Rectal smooth muscle tissue (tissue), 1 donor: ENCODE measurements around the gene DENR.

Experiments used
- H3K27ac ChIP-seq: one replicate; pipeline ENCODE4 v1.7.0; 2013; ENCODE audit warnings: low read depth, low read length, inconsistent platforms
- H3K27me3 ChIP-seq: one replicate; pipeline ENCODE4 v1.7.0; 2013; ENCODE audit warnings: low read length; ENCODE audit not compliant: control insufficient read depth, insufficient read depth
- H3K36me3 ChIP-seq: one replicate; pipeline ENCODE4 v1.7.0; 2013; ENCODE audit warnings: low read length; ENCODE audit not compliant: control insufficient read depth, insufficient read depth
- H3K4me1 ChIP-seq: one replicate; pipeline ENCODE4 v1.7.0; 2013; ENCODE audit warnings: low read length; ENCODE audit not compliant: control insufficient read depth, insufficient read depth
- H3K4me3 ChIP-seq: one replicate; pipeline ENCODE4 v1.7.0; 2013; ENCODE audit warnings: low read length
- H3K9ac ChIP-seq: one replicate; pipeline ENCODE4 v1.7.0; 2013; ENCODE audit warnings: low read length

The DENR gene

DNA sequence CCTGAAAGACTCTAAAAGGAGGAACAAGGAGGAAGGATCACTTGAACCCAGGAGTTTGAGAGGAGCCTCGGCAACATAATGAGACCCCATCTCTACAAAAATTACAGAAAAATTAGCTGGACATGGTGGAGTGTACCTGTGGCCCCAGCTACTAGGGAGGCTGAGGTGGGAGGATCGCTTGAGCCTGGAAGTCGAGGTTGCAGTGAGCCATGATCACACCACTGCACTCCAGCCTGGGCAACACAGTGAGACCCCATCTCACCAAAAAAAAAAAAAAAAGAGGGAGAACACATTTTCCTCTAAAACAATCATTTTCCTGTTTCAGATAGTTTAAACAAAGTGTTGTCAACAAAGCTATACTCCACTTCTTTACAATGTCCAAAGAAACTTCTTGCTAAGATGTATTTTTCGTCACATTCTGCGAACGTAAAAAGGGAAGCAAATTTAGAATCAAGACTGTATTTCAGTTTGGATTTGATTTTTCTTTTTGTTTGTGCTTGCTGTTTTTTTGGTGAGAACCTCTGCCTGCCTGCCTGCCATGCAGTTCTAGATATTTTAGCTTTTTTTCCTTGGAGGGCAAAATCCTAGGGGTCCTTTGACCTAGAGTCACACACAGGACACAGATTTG is 27.1 kb upstream of the DENR start:
- Histone ChIP-seq H3K4me1 (no peaks in the 10 kb centered on the region), H3K27me3 (no peaks in the 10 kb centered on the region), H3K9ac (no peak overlapping the region), H3K36me3 (no peaks in the 10 kb centered on the region), H3K4me3 (no peak overlapping the region), H3K27ac (no peak overlapping the region)

DNA sequence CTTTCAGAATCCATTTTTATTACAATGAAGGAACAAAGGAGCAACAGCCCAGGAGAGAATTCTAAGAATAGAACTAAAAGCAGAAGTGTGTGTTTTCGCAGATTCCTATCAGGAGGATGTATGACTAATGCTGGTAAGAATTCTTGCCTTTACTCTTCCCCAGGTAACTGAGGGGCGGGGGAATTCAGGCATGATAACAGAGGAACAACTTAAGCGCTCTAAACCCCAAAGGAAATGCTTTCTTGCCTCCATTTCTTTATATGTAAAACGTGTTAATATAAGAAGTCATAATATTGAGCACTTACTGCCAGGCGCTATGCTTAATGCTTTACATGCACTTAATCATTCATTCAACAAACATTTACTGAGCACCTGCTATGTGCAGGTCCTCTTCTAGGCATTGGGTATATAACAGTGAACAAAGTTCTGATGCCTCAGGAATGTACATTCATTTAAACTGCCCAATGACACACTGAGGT is 26.5 kb upstream of the DENR start:
- H3K4me3 ChIP-seq: no peak overlapping the region
- no peak overlapping the region for H3K27ac ChIP-seq
- no peaks in the 10 kb centered on the region for H3K36me3 ChIP-seq
- no peaks in the 10 kb centered on the region for H3K27me3 ChIP-seq
- no peaks in the 10 kb centered on the region for H3K4me1 ChIP-seq
- no peak overlapping the region for H3K9ac ChIP-seq

DNA sequence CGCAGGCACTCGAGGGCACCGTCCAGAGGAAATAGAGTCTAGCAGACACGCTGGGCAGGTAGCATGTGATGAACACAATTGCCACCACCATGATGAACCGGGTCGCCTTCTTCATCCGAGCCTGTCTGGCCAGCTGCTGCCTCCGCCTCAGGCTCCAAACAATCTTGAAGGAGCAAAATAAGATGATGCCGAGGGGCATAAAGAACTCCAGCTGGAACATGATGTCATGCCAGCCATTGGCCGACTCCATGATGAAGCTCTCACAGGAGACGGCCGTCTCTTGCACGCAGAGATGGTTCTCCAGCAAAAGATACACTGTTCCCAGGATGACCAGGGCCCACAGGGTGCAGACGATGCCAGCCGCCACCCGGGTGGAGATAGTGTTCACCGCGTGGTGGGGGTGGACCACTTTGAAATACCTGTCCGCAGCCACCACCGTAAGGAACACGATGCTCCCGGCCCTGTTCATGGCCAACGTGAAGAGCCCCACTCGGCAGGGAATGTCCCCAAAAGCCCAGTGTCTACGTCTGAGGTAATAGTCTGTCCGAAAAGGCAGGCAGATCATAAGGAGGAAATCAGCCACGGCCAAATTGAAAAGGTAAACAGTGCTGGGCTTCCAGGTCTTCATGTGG is 22.9 kb upstream of the DENR start:
- Histone ChIP-seq H3K27ac (no peak overlapping the region), H3K27me3 (no peaks in the 10 kb centered on the region), H3K9ac (no peak overlapping the region), H3K4me1 (no peaks in the 10 kb centered on the region), H3K4me3 (no peak overlapping the region), H3K36me3 (no peaks in the 10 kb centered on the region)

DNA sequence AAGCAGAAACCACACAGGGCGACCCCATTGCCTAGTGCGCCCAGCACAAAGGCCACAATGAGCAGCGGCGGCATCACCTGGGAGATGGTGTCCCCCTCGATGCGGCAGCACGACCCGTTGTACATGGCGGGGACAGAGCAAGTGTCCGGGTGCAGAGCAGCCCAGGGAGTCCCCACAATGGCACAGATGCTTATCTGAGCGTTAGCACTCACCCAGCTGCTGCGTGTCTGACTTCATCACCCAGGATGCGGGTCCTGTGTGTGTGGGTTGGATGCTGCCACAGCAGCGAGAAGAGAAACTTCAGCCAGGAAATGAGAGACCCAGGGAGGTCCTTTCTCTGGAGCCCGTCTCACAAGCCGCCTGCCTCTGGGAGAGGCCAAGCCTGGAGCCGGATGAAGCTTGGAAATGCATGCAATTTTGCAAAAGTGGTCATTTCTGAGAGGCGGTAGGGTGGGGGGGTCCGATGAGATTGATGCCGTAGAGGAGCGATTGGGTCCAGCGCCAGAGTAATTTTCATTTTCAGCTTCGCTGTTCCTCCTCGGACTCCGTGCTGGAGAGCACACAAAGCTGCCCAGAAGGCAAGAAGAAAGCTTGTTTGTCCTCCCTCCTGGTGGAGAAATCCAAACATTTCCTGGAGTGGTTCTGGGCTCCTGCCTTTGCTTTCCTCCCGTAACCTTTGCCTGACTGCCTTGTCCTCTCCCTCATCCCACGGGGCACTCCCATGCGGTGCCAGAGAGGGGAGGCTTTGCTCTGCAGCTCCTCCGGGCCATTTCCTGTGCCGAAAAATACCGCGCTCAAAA is 22.2 kb upstream of the DENR start, which contains the start of gene HCAR1:
TSS of gene HCAR1 (minus strand) at position 630 of the 800 bp plus-strand sequence. CDS start at position 125, 505 bp downstream.
- H3K27me3 ChIP-seq: no peaks in the 10 kb centered on the region
- H3K4me1 ChIP-seq: no peaks in the 10 kb centered on the region
- no peak within 1 kb of the TSS for H3K9ac ChIP-seq
- no peak within 1 kb of the TSS for H3K27ac ChIP-seq
- H3K4me3 ChIP-seq: no peak within 1 kb of the TSS
- H3K36me3 ChIP-seq: no peaks in the 10 kb centered on the region

DNA sequence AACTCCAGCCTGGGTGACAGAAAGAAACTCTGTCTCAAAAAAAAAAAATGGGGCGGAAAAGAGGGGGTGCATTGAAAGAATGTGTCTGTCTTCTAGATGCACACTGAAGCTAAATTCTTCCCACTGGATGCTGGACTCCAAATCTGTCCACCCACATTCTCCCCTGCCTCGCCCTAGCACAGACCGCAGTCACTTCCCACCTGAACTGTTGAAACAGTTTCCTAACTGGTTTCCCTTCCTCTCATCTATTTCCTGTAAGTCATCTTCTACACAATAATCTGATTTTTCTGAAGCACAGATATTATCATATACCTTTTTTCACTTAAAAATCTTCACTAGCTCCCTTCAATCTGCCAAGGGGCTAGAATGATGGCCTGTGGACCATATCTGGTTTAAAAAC is 20.5 kb upstream of the DENR start:
- Histone ChIP-seq H3K4me3 (no peak overlapping the region), H3K27ac (no peak overlapping the region), H3K27me3 (no peaks in the 10 kb centered on the region)

DNA sequence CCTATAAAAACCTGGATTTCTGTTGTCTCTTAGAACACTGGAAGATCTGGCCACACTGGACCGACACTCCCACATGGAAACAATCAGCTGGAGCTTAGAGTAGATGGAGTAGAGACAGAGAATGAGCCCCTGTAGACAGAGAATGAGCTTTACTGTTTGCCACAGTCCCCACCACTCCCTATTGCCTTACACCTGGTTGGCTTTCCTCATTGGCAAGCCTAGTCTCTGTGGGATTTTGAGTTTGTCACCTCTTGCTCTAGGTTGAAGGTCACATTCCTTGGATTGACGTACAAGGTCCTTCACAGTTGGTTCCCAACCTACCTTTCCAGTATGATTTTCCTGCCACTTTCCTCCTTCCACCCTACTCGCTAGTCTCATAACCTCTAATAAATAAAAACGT is 20.0 kb upstream of the DENR start:
- no peaks in the 10 kb centered on the region for H3K4me1 ChIP-seq
- no peaks in the 10 kb centered on the region for H3K27me3 ChIP-seq
- H3K9ac ChIP-seq: no peak overlapping the region
- H3K36me3 ChIP-seq: no peaks in the 10 kb centered on the region
- H3K27ac ChIP-seq: no peak overlapping the region
- no peak overlapping the region for H3K4me3 ChIP-seq

More for the DNA sequence above, 20.5 kb upstream of the DENR start:
- no peaks in the 10 kb centered on the region for H3K4me1 ChIP-seq
- no peak overlapping the region for H3K9ac ChIP-seq
- no peaks in the 10 kb centered on the region for H3K36me3 ChIP-seq

DNA sequence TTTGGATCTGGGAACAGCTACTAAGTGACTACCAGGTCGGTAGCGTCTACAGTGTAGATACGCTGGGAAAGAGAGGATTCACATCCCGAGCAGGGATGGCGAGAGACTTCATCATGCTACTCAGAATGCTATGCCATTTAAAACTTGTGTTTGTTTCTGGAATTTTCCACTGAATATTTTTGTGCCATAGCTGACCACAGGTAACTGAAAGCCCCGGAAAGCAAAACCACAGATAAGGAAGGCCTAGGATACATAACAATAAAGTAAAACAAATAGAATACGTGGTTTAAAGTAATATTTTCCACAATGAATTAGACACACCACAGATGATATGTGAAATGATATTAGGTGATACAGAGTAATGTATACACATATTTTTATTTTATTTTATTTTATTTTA is 14.1 kb upstream of the DENR start:
- no peaks in the 10 kb centered on the region for H3K4me1 ChIP-seq
- H3K9ac ChIP-seq: no peak overlapping the region
- no peaks in the 10 kb centered on the region for H3K27me3 ChIP-seq
- no peak overlapping the region for H3K27ac ChIP-seq
- no peak overlapping the region for H3K4me3 ChIP-seq
- H3K36me3 ChIP-seq: no peaks in the 10 kb centered on the region

DNA sequence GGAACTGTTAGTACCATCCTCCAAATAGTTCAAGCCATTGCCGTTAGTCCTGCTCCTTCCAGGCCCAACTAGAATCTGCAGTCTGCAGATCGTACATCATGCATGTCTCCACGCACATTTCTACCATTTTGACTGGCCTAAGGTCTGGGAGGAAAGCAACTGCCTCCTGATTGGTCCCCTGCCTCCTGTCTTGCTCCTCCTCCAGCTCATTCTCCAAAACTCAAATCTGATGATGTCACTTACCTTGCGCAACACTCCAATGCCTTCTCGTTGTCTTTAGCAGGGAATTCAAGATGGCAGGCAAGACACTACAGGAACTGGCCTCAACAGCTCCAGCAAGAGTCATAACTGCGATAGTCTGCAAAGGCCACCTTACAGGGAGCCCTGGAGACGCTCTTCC is 12.3 kb upstream of the DENR start:
- no peaks in the 10 kb centered on the region for H3K4me1 ChIP-seq
- H3K9ac ChIP-seq: no peak overlapping the region
- no peak overlapping the region for H3K4me3 ChIP-seq
- no peaks in the 10 kb centered on the region for H3K27me3 ChIP-seq
- H3K27ac ChIP-seq: no peak overlapping the region
- H3K36me3 ChIP-seq: no peaks in the 10 kb centered on the region

DNA sequence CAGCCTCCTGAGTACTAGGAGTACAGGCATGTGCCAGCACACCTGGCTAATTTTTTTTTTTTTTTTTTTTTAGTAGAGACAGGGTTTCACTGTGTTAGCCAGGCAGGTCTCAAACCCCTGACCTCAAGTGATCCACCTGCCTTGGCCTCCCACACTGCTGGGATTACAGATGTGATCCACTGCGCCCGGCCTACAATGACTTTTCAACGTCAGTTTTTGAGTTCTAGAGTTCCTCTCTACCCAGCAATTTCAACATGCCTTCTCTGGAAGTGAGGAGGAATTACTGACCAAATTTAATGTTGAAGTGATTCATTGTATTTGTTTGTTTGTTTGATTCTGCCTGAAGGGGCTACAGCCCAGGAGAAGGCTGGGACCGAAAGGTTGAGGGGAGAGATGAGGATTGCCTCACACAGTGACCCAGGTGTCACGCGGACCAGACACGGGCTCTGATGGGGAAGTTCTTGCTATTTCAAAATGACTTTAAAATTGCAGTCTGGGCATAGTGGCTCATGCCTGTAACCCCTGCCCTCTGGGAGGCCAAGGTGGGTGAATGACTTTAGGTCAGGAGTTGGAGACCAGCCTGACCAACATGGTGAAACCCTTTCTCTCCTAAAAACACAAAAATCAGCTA is 8.6 kb upstream of the DENR start:
- Histone ChIP-seq H3K36me3 (no peaks in the 10 kb centered on the region), H3K27ac (no peak overlapping the region), H3K4me1 (no peaks in the 10 kb centered on the region), H3K4me3 (no peak overlapping the region), H3K9ac (no peak overlapping the region), H3K27me3 (no peaks in the 10 kb centered on the region)

DNA sequence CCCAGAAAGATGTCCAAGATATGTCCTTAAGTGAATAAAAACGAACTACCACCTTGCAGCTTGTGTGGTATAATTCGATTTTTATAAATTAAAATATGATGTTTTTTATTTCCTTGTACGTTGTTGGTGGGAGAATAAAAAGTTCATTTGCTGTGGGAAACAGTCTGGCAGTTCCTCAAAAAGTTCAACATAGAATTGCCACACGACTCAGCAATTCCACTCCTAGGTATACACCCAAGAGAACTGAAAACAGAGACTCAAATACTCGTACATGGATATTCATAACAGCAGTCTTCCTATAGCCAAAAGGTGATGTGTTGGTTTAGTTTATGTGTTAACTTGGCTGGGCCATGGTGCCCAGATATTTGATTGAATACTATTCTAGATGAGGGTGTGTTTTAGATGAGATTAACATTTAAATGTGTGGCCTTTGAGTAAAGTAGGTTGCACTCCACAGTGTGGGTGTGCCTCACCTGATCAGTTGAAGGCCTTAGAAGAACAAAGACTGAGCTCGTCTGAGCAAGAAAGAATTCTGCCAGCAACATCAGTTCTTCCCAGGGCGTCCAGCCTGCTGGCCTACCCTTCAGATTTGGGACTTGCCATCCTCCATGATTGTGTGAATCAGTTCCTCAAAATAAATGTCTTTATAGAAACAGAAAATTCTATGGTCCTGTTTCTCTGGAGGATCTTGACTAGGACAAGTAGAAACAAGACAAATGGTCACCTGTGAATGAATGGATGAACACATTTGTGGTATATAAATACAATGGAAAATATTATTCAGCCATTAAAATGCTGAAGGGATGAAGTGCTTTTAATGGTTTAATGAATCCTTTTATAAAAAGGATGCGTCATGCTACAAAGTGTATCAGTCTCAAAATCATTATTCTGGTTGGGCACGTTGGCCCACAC is 5.1 kb upstream of the DENR start:
- Histone ChIP-seq H3K27me3 (no peaks in the 10 kb centered on the region), H3K36me3 (no peaks in the 10 kb centered on the region), H3K9ac (no peak overlapping the region), H3K4me3 (no peak overlapping the region), H3K4me1 (no peaks in the 10 kb centered on the region), H3K27ac (no peak overlapping the region)

DNA sequence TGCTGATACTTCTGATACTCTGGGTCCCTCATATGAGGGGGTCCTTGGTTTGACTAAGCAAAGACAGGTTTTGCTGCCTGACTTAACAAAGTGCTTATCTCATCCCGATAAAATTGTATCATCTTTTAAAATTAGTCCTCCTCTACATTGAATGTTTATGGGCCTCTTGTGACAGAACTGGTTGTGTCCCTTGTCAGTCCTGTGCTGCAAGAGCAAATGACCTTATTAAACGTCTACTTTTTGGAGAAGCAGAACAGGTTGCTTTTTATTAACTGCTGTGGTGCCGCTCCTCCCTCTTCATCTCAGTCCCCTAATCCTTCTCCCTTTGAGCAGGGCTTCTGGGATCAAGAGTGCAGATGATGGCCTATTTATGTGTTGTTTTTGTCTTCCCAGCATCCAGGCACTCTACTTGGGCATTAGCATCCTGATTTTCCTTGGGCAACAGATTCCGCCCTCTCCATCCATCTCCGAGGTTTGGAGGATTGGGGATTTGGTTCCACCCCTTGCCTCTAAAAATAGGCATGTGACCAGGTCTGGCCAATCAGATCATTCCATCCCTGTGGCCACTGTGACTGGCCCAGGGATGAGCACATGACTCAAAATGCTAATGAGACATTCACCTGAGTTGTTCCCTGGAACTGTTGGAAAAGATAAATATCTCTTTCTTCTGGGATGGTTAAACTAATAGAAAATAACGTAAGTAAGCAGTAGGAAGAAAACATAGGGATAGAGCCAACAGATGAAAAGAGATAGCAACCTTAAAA is 2.9 kb upstream of the DENR start:
- Histone ChIP-seq H3K27ac (no peak overlapping the region), H3K27me3 (no peaks in the 10 kb centered on the region), H3K9ac (no peak overlapping the region), H3K4me1 (peaks cover 8% of the 10 kb centered on the region), H3K36me3 (no peaks in the 10 kb centered on the region), H3K4me3 (no peak overlapping the region)
